ENCODE data around the gene OVCA2. TPM values are rescaled to one million over a fixed set of nuclear protein-coding genes. Genes with fewer than 3 reads are reported as not detected.

The OVCA2 gene
- total RNA-seq, 4 donors from 2014 or later = 12.6 to 50.2 (median 34.4) TPM

DNA sequence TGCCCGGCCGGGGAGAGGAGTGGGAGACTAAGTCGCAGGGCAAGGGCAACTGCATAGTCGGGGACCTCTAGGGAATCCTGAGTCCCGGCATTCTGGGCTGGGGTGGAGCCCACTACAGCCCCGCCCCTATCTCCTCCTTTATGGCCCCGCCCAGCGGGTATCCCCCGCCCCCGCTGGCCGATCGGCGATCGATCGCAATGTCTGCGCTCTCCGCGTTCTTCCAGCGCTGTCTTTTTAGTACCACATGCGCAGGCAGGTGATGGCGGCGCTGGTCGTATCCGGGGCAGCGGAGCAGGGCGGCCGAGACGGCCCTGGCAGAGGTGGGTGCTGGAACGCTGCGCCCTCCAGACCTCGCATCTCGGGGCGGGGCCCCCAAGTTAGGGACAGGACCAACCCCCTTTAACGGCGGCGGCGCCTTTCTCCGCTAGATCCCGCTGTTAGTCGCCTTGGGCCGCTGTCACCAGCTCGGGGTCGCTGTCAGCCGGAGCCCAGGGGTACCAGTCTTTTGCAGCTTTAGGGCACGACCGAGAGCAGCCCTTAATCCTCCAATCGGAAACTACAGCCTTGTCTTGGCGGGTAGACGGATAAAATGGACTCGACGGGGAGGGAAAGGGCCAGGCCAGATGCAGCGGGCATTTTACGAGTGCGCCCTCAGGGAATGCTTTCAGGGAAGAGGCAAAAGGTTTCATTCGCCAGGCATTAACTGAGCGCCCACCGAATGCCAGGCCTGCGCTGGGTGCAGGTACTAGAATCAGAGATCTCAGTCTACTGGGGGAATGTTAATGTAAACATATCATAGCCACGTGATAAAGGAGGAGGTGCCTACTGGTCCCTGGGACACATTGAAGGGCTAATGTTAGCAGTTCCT lies 11.7 kb upstream of the OVCA2 start, which contains the start of gene DPH1:
DPH1 (plus strand) TSS at position 243 of the 868 bp plus-strand sequence; CDS start at position 260, 17 bp downstream.
- Histone ChIP-seq H3K9me3 (no peaks in the 10 kb centered on the region), H3K36me3 (peaks cover 0 to 4% of the 10 kb centered on the region in 2 donors), H3K4me1 (peaks cover 25 to 29% of the 10 kb centered on the region in 2 donors), H3K27me3 (no peaks in the 10 kb centered on the region), H3K4me3 (peak within 1 kb of the TSS; percentile 75 to 100 (median 91)), H3K27ac (peak within 1 kb of the TSS; percentile 87 to 98 (median 96))
- TF ChIP-seq, protein P1, sequence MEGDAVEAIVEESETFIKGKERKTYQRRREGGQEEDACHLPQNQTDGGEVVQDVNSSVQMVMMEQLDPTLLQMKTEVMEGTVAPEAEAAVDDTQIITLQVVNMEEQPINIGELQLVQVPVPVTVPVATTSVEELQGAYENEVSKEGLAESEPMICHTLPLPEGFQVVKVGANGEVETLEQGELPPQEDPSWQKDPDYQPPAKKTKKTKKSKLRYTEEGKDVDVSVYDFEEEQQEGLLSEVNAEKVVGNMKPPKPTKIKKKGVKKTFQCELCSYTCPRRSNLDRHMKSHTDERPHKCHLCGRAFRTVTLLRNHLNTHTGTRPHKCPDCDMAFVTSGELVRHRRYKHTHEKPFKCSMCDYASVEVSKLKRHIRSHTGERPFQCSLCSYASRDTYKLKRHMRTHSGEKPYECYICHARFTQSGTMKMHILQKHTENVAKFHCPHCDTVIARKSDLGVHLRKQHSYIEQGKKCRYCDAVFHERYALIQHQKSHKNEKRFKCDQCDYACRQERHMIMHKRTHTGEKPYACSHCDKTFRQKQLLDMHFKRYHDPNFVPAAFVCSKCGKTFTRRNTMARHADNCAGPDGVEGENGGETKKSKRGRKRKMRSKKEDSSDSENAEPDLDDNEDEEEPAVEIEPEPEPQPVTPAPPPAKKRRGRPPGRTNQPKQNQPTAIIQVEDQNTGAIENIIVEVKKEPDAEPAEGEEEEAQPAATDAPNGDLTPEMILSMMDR (IDR thresholded peaks at IDR 0.05 in 4 of 5, conservative IDR thresholded peaks at IDR 0.05 in 1 of 5) = peak in 2 of 5 experiments; percentile 10 to 41
- peak; percentile 78 to 88 for TF ChIP-seq POLR2A (IDR thresholded peaks at IDR 0.05)
- DNase-seq (peak; percentile 85 to 90), ATAC-seq (peak; percentile 81 to 83)
- intact Hi-C loops (cut with DNase I; ENCODE audit: low total_unique reads) (loop anchor here (2.0 kb wide), 2 partner anchors 37 to 361 kb away; no protein-coding TSS in a partner anchor), in situ Hi-C loops (cut with MboI; ENCODE audit: low sequenced_read_pairs in 4 of 4) (loop anchor here (5.0 to 25.0 kb wide), 5 partner anchors 115 to 368 kb away; partner anchors contain the start of gene PRPF8 (in 1 of the 4))

DNA sequence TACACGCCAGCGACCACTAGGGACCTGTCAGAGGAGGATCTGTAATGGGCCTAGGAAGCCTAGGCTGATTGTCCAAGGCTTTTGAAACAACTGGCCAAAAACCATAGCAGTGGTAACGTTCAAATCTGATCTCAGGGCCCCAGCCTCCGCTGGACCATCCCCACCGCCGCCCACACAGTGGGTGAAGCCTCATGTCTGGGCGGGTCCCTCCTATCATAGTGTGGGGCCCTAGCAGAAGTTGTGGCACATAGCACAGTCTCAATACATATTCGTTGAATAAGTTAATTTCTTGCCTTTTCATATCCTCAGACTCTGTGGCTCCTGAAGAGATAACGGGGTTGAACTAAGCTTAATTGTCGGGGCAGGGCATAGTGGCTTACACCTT lies 11.1 kb upstream of the OVCA2 start:
- H3K9me3 ChIP-seq = no peaks in the 10 kb centered on the region
- DNase-seq = no peak
- in situ Hi-C loops (cut with MboI; ENCODE audit: low sequenced_read_pairs in 4 of 4) (loop anchor here (25.0 kb wide), 2 partner anchors 343 to 368 kb away; partner anchors contain the start of gene PRPF8 (in 1 of the 4)), intact Hi-C loops (cut with DNase I; ENCODE audit: low total_unique reads) (loop anchor here (2.0 kb wide), 2 partner anchors 38 to 362 kb away; no protein-coding TSS in a partner anchor)
- H3K27me3 ChIP-seq = no peaks in the 10 kb centered on the region
- no peak for ATAC-seq
- TF ChIP-seq POLR2A (IDR thresholded peaks at IDR 0.05) = no peak
- TF ChIP-seq, protein P1 (IDR thresholded peaks at IDR 0.05 in 4 of 5, conservative IDR thresholded peaks at IDR 0.05 in 1 of 5) = peak in 4 of 5 experiments; percentile 34 to 59 (median 52)
- H3K4me1 ChIP-seq = peaks cover 20 to 29% of the 10 kb centered on the region in 2 donors
- peaks cover 0 to 4% of the 10 kb centered on the region in 2 donors for H3K36me3 ChIP-seq
- peak overlapping the region; percentile 75 to 100 (median 91) for H3K4me3 ChIP-seq
- H3K27ac ChIP-seq = peak overlapping the region; percentile 87 to 98 (median 96)

DNA sequence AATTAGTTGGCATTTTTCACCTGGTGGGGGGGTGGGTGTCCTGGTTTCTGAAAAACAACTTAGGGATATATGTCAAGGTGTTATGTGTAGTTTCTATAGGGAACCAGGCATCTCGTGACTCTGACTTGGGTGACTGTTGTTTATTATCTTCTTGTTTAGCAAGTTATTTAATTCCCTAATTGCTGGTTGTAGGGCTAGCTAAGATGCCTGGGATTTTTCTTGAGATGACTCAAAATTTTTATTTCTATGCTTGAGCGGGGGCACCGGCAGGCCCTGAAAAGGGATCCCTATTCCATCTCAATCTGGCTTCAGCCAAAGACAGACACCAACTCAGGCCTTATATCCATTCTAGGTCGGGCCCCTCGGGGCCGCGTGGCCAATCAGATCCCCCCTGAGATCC lies 8.7 kb upstream of the OVCA2 start:
- DNase-seq = no peak
- H3K9me3 ChIP-seq = no peaks in the 10 kb centered on the region
- H3K36me3 ChIP-seq = peaks cover 0 to 25% of the 10 kb centered on the region in 2 donors
- H3K27ac ChIP-seq = no peak overlapping the region
- peaks cover 14 to 29% of the 10 kb centered on the region in 2 donors for H3K4me1 ChIP-seq
- H3K4me3 ChIP-seq = no peak overlapping the region
- in situ Hi-C loops (cut with MboI; ENCODE audit: low sequenced_read_pairs in 4 of 4) = loop anchor here (25.0 kb wide), 2 partner anchors 346 to 371 kb away; partner anchors contain the start of gene PRPF8 (in 1 of the 4)
- H3K27me3 ChIP-seq = no peaks in the 10 kb centered on the region
- TF ChIP-seq, protein P1 (IDR thresholded peaks at IDR 0.05 in 4 of 5, conservative IDR thresholded peaks at IDR 0.05 in 1 of 5) = no peak
- no peak for TF ChIP-seq POLR2A (IDR thresholded peaks at IDR 0.05)
- ATAC-seq = no peak
- intact Hi-C loops (cut with DNase I; ENCODE audit: low total_unique reads) = no loop called here

DNA sequence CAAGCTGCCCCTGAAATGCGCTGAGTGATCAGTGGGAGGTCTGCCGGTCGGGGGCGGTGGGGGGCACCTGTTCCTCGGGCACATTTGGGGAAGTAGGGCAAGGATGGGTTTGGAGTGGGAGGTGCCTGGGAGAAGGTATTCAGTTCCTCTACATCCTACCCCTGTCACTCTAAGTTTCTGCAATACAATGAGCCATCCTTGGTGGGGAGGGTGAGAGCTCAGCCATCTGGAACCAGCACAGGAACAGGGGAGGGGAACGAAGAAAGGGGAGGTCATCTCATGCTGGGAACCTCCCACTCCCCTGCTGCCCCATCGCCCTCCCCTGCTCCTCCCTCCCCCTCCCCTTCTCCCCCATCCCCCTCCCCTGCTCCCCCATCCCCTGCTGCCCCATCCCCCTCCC lies 7.7 kb upstream of the OVCA2 start:
- Histone ChIP-seq H3K4me3 (no peak overlapping the region), H3K27ac (no peak overlapping the region), H3K27me3 (no peaks in the 10 kb centered on the region), H3K9me3 (no peaks in the 10 kb centered on the region), H3K36me3 (peaks cover 0 to 25% of the 10 kb centered on the region in 2 donors), H3K4me1 (peaks cover 14 to 29% of the 10 kb centered on the region in 2 donors)
- intact Hi-C loops (cut with DNase I; ENCODE audit: low total_unique reads) = no loop called here
- no peak for DNase-seq
- TF ChIP-seq, protein P1 (IDR thresholded peaks at IDR 0.05 in 4 of 5, conservative IDR thresholded peaks at IDR 0.05 in 1 of 5) = no peak
- TF ChIP-seq POLR2A (IDR thresholded peaks at IDR 0.05) = no peak
- in situ Hi-C loops (cut with MboI; ENCODE audit: low sequenced_read_pairs in 4 of 4) = loop anchor here (25.0 kb wide), 2 partner anchors 347 to 372 kb away; partner anchors contain the start of gene PRPF8 (in 1 of the 4)
- ATAC-seq = no peak
